ENCODE measurements around the gene RSPO4. TPM values are rescaled to one million over a fixed set of nuclear protein-coding genes. Genes with fewer than 3 reads are reported as not detected.

The RSPO4 gene
- polyA plus RNA-seq, 2 of the 4 experiments (the other 2 are of a cell fraction) = not detected

DNA sequence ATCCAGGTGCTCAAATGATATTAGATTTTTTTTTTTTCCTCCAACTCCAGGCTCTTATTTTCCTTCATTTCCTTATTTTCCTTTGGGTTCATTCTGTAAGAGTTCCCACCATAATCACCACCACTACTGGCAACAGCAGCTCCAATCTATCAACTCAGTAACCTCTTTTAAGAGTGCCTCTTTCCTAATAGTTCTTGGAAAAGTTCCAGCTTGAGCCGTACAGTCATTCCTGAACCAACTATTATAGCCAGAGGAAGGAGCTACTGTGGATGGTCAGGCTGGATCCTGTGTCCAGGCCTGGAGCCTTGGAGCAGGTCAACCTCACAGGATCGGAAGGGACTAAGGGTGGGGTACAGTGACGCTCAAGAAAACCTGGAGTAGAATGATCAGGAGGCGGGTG is 81.8 kb downstream of the RSPO4 start:
- no peak overlapping the region for H3K27ac ChIP-seq
- no peak for FAIRE-seq
- TF ChIP-seq FOSL2 (IDR thresholded peaks at IDR 0.05) = no peak
- TF ChIP-seq FOSL2 (CRISPR knock-in tag; IDR thresholded peaks at IDR 0.05) = no peak
- no peak for TF ChIP-seq MAZ (IDR thresholded peaks at IDR 0.05; ENCODE audit: borderline replicate concordance, low read depth, low read length)
- TF ChIP-seq BHLHE40 (IDR thresholded peaks at IDR 0.05; ENCODE audit: low read depth, low read length) = no peak
- no peak for TF ChIP-seq EHF (CRISPR knock-in tag; IDR thresholded peaks at IDR 0.05)
- TF ChIP-seq HEYL (CRISPR knock-in tag; IDR thresholded peaks at IDR 0.05) = no peak
- TF ChIP-seq ZSCAN20 (CRISPR knock-in tag; IDR thresholded peaks at IDR 0.05) = no peak
- TF ChIP-seq RNF2 (IDR thresholded peaks at IDR 0.05; ENCODE audit: borderline replicate concordance, low read depth) = no peak
- TF ChIP-seq POLR2A (IDR thresholded peaks at IDR 0.05; ENCODE audit: low read length) = no peak
- no peak for TF ChIP-seq NR3C1 (IDR thresholded peaks at IDR 0.05)
- TF ChIP-seq PHF8 (IDR thresholded peaks at IDR 0.05; ENCODE audit: borderline replicate concordance, low read depth) = no peak
- TF ChIP-seq, protein P1, sequence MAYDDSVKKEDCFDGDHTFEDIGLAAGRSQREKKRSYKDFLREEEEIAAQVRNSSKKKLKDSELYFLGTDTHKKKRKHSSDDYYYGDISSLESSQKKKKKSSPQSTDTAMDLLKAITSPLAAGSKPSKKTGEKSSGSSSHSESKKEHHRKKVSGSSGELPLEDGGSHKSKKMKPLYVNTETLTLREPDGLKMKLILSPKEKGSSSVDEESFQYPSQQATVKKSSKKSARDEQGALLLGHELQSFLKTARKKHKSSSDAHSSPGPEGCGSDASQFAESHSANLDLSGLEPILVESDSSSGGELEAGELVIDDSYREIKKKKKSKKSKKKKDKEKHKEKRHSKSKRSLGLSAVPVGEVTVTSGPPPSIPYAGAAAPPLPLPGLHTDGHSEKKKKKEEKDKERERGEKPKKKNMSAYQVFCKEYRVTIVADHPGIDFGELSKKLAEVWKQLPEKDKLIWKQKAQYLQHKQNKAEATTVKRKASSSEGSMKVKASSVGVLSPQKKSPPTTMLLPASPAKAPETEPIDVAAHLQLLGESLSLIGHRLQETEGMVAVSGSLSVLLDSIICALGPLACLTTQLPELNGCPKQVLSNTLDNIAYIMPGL (CRISPR knock-in tag; IDR thresholded peaks at IDR 0.05; ENCODE audit: borderline replicate concordance) = no peak
- TF ChIP-seq FOXS1 (CRISPR knock-in tag; IDR thresholded peaks at IDR 0.05) = no peak
- no peak for TF ChIP-seq CBX8 (IDR thresholded peaks at IDR 0.05)
- TF ChIP-seq JUN (IDR thresholded peaks at IDR 0.05) = no peak
- no peak overlapping the region for H3K4me2 ChIP-seq
- CTCF ChIA-PET = interaction anchor here (0.6 to 1.9 kb wide), 6 partner anchors 10 to 105 kb away, joined by 3 to 10 read pairs (median 3); no protein-coding TSS in a partner anchor
- WGBS (ENCODE audit: missing lambda C conversion rate) = 88% methylated on average over 4 of the region's 4 CpGs
- H3K4me1 ChIP-seq = no peaks in the 10 kb centered on the region
- no peaks in the 10 kb centered on the region for H3K9me3 ChIP-seq
- no peak for ATAC-seq
- no peak for DNase-seq (ENCODE audit: low read depth in 1 of 2, low spot score in 1 of 2)
- POLR2A ChIA-PET = no interaction called here
- H3K4me3 ChIP-seq = no peak overlapping the region

DNA sequence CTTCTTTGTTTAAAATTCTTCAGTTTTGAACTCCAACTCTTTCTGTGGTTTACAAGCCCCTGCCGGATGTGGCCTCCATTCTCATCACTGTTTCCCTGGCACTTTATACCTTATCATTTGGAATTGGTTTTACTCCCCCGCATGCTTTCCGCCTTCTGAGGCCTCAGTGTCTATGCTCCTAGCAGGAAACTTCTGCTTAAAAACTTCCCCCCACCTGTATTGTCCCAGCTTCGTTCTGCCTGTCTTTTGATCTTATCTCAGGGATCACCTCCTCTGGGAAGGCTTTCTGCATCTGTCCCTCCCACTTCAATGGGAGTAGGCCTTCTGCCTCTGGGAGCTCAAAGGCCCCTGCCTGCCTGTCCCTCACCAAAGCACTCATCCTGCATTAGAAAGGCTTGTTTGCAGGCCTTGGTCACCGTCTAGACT is 82.6 kb downstream of the RSPO4 start:
- CTCF ChIA-PET = interaction anchor here (0.6 to 1.9 kb wide), 4 partner anchors 10 to 104 kb away, joined by 3 to 10 read pairs (median 4); no protein-coding TSS in a partner anchor

More for the DNA sequence above, 82.6 kb downstream of the RSPO4 start:
- POLR2A ChIA-PET = no interaction called here
- 66% methylated on average over 5 of the region's 5 CpGs for WGBS (ENCODE audit: missing lambda C conversion rate)
- no peak overlapping the region for H3K27ac ChIP-seq
- H3K4me1 ChIP-seq = no peaks in the 10 kb centered on the region
- DNase-seq (ENCODE audit: low read depth in 1 of 2, low spot score in 1 of 2) = no peak
- no peaks in the 10 kb centered on the region for H3K9me3 ChIP-seq
- no peak overlapping the region for H3K4me3 ChIP-seq
- TF ChIP-seq TFCP2L1 (CRISPR knock-in tag; IDR thresholded peaks at IDR 0.05) (no peak), KDM1A (IDR thresholded peaks at IDR 0.05; ENCODE audit: low read depth) (no peak), HOXB5 (CRISPR knock-in tag; IDR thresholded peaks at IDR 0.05) (no peak), HDAC2 (IDR thresholded peaks at IDR 0.05) (no peak), SMC3 (IDR thresholded peaks at IDR 0.05) (no peak), HOXA7 (CRISPR knock-in tag; IDR thresholded peaks at IDR 0.05) (no peak), JUNB (IDR thresholded peaks at IDR 0.05) (no peak), NPAS2 (CRISPR knock-in tag; IDR thresholded peaks at IDR 0.05; ENCODE audit: borderline replicate concordance) (no peak), TP53 (CRISPR knock-in tag; IDR thresholded peaks at IDR 0.05) (no peak), JUN (IDR thresholded peaks at IDR 0.05) (no peak), RCOR1 (IDR thresholded peaks at IDR 0.05; ENCODE audit: low read depth, low read length) (no peak)
- TF ChIP-seq, protein P2, sequence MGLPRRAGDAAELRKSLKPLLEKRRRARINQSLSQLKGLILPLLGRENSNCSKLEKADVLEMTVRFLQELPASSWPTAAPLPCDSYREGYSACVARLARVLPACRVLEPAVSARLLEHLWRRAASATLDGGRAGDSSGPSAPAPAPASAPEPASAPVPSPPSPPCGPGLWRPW (IDR thresholded peaks at IDR 0.05) = no peak
- TF ChIP-seq, protein P3, sequence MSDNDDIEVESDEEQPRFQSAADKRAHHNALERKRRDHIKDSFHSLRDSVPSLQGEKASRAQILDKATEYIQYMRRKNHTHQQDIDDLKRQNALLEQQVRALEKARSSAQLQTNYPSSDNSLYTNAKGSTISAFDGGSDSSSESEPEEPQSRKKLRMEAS (IDR thresholded peaks at IDR 0.05) = no peak
- TF ChIP-seq, protein P4, sequence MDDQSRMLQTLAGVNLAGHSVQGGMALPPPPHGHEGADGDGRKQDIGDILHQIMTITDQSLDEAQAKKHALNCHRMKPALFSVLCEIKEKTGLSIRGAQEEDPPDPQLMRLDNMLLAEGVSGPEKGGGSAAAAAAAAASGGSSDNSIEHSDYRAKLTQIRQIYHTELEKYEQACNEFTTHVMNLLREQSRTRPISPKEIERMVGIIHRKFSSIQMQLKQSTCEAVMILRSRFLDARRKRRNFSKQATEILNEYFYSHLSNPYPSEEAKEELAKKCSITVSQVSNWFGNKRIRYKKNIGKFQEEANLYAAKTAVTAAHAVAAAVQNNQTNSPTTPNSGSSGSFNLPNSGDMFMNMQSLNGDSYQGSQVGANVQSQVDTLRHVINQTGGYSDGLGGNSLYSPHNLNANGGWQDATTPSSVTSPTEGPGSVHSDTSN (IDR thresholded peaks at IDR 0.05) = no peak
- TF ChIP-seq, protein P5, sequence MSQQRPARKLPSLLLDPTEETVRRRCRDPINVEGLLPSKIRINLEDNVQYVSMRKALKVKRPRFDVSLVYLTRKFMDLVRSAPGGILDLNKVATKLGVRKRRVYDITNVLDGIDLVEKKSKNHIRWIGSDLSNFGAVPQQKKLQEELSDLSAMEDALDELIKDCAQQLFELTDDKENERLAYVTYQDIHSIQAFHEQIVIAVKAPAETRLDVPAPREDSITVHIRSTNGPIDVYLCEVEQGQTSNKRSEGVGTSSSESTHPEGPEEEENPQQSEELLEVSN (IDR thresholded peaks at IDR 0.05; ENCODE audit: borderline replicate concordance, low read depth) = no peak
- no peak for ATAC-seq
- FAIRE-seq = no peak
- no peak overlapping the region for H3K4me2 ChIP-seq

Measured in A549 (cell line).